Measurements from ENCODE around the gene ZNF84. TPM values are rescaled to one million over a fixed set of nuclear protein-coding genes. Genes with fewer than 3 reads are reported as not detected.

The ZNF84 gene
- 10 to 100 TPM in 2 of 4 donors, 1 to 10 TPM in 2; 5.3 to 20.9 (median 13.5) TPM for total RNA-seq

DNA sequence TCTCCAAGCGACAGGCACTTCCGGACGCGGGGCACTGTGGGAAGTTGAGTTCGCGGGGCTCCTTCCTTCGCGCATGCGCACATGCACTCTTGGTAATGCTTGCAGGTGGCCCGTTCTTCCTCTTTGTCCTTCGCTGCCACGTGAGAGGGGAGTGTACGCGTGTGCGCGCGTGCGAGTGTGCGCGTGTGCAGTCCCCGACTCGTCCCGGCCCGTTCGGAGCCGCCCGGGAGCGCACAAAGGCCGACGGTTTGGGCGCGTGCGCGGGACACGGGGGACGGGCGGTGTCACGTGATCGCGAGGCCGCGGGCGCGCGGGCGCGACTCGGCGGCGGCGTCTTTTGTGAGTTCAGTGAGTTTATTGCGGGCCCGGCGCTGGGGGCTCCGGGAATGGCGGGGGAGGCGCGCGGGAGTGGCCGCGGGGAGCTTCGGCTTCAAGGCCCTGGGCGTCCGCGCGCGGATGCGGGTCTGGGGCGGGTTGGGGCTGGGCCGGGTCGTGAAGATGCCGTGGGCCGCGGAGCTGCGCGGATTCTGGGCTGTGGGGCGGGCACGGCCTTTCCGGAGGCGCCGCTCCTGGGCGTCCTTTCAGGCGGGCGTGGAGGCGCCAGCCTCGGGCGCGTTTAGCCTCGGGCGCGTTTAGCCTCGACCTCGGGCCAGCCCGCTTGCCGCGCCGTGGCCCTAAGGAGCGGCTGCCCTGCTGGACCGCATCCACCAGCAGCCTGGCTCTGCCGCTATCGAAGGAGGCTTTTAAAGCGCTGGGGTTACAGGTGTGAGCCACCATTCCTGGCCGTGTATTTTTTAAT, at the start of gene ZNF84:
ZNF84 (plus strand) TSS at position 303 of the 799 bp plus-strand sequence. CDS start 3,959 bp downstream, outside the sequence.
- H3K9me3 ChIP-seq, result peaks cover 4 to 61% (median 9%) of the 10 kb centered on the region in 3 donors
- peak; percentile 60 to 61 for TF ChIP-seq POLR2A (IDR thresholded peaks at IDR 0.05)
- TF ChIP-seq, protein P1, sequence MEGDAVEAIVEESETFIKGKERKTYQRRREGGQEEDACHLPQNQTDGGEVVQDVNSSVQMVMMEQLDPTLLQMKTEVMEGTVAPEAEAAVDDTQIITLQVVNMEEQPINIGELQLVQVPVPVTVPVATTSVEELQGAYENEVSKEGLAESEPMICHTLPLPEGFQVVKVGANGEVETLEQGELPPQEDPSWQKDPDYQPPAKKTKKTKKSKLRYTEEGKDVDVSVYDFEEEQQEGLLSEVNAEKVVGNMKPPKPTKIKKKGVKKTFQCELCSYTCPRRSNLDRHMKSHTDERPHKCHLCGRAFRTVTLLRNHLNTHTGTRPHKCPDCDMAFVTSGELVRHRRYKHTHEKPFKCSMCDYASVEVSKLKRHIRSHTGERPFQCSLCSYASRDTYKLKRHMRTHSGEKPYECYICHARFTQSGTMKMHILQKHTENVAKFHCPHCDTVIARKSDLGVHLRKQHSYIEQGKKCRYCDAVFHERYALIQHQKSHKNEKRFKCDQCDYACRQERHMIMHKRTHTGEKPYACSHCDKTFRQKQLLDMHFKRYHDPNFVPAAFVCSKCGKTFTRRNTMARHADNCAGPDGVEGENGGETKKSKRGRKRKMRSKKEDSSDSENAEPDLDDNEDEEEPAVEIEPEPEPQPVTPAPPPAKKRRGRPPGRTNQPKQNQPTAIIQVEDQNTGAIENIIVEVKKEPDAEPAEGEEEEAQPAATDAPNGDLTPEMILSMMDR (IDR thresholded peaks at IDR 0.05 in 4 of 5, conservative IDR thresholded peaks at IDR 0.05 in 1 of 5), result peak in 2 of 5 experiments; percentile 23 to 47
- H3K4me3 ChIP-seq, result peak within 1 kb of the TSS; percentile 74 to 90 (median 80)
- in situ Hi-C loops (cut with MboI; ENCODE audit: low sequenced_read_pairs in 4 of 4), result loop anchor here in 1 of 4 donors (5.0 kb wide), 1 partner anchor 50 kb away; the partner anchor contains the start of gene ZNF26
- intact Hi-C loops (cut with DNase I; ENCODE audit: low total_unique reads), result loop anchor here (1.0 kb wide), 6 partner anchors 43 to 150 kb away; partner anchors contain the start of genes CHFR, ZNF10, ZNF140 and ZNF26
- H3K27me3 ChIP-seq, result no peaks in the 10 kb centered on the region
- ATAC-seq, result peak; percentile 96 to 99
- peak within 1 kb of the TSS; percentile 83 to 97 (median 91) for H3K27ac ChIP-seq
- peaks cover 14 to 39% of the 10 kb centered on the region in 2 donors for H3K36me3 ChIP-seq
- peaks cover 11 to 12% of the 10 kb centered on the region in 2 donors for H3K4me1 ChIP-seq
- peak; percentile 93 to 94 for DNase-seq

DNA sequence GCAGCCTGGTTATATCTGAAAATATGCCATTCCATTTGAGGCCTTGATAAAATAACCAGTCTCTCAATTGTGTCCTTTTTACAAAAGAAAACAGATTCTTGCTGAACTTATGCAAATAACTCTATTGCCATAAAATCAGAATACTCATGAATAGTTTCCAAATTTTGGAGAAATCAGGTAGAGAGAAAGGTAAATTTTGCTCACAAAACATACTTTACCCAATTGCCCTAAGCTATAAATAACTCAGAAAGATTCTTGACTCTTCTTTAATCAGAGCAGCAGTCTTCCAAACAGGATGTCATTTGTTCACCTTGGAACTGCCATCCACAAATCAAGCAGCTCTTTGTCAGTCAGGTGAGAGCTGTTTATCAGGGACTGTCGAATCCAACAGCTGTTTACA, 38.6 kb upstream of the ZNF84 start:
- no peaks in the 10 kb centered on the region for H3K4me1 ChIP-seq
- in situ Hi-C loops (cut with MboI; ENCODE audit: low sequenced_read_pairs in 4 of 4) (no loop called here), intact Hi-C loops (cut with DNase I; ENCODE audit: low total_unique reads) (no loop called here)
- H3K9me3 ChIP-seq, result peaks cover 0 to 68% (median 27%) of the 10 kb centered on the region in 3 donors
- H3K27me3 ChIP-seq, result no peaks in the 10 kb centered on the region
- no peak for TF ChIP-seq POLR2A (IDR thresholded peaks at IDR 0.05)
- TF ChIP-seq, protein P1 (IDR thresholded peaks at IDR 0.05 in 4 of 5, conservative IDR thresholded peaks at IDR 0.05 in 1 of 5), result no peak
- peaks cover 0 to 46% of the 10 kb centered on the region in 2 donors for H3K36me3 ChIP-seq
- no peak for DNase-seq
- ATAC-seq, result no peak
- H3K4me3 ChIP-seq, result no peak overlapping the region
- no peak overlapping the region for H3K27ac ChIP-seq

DNA sequence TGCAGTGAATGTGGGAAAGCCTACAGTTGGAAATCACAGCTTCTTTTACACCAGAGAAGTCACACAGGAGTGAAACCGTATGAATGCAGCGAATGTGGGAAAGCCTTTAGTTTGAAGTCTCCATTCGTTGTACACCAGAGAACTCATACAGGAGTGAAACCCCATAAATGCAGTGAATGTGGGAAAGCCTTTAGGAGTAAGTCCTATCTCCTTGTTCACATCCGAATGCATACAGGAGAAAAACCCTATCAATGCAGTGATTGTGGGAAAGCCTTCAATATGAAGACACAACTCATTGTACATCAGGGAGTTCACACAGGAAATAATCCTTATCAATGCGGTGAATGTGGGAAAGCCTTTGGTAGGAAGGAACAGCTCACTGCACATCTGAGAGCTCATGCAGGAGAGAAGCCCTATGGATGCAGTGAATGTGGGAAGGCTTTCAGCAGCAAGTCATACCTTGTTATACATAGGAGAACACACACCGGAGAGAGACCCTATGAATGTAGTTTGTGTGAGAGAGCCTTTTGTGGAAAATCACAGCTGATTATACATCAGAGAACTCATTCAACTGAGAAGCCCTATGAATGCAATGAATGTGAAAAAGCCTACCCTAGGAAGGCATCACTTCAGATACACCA, 26.5 kb upstream of the ZNF84 start:
- Histone ChIP-seq H3K27ac (no peak overlapping the region), H3K4me3 (peak overlapping the region in 1 of 4 donors; percentile 31), H3K9me3 (peaks cover 20 to 64% (median 44%) of the 10 kb centered on the region in 3 donors), H3K4me1 (no peaks in the 10 kb centered on the region), H3K36me3 (peaks cover 46 to 98% of the 10 kb centered on the region in 2 donors), H3K27me3 (no peaks in the 10 kb centered on the region)
- TF ChIP-seq, protein P1 (IDR thresholded peaks at IDR 0.05 in 4 of 5, conservative IDR thresholded peaks at IDR 0.05 in 1 of 5), result no peak
- in situ Hi-C loops (cut with MboI; ENCODE audit: low sequenced_read_pairs in 4 of 4) (no loop called here), intact Hi-C loops (cut with DNase I; ENCODE audit: low total_unique reads) (no loop called here)
- ATAC-seq (no peak), DNase-seq (no peak)

DNA sequence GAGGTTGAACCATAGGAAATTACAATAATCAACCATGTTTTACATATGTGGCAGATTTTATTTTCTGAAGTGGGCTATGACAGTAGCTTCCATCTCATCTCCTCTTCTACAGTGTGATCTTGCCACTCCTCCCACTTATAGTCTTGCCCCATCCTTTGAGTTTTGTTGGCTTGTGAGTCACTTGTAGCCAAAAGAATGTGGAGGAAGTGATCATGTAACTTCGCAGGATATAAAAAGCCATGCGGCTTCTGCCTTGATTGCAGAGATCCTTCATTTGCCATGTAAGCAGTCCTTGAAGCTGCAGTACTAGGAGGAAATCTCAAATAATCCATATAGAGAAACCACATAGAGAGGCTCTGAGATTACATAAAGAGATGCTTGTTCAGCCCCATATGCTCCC, 13.7 kb upstream of the ZNF84 start:
- peaks cover 4 to 34% (median 7%) of the 10 kb centered on the region in 3 donors for H3K9me3 ChIP-seq
- in situ Hi-C loops (cut with MboI; ENCODE audit: low sequenced_read_pairs in 4 of 4), result no loop called here
- no peaks in the 10 kb centered on the region for H3K27me3 ChIP-seq
- DNase-seq (no peak), ATAC-seq (no peak)
- H3K4me3 ChIP-seq, result no peak overlapping the region
- H3K36me3 ChIP-seq, result peaks cover 0 to 7% of the 10 kb centered on the region in 2 donors
- no peak overlapping the region for H3K27ac ChIP-seq
- H3K4me1 ChIP-seq, result no peaks in the 10 kb centered on the region
- TF ChIP-seq, protein P1 (IDR thresholded peaks at IDR 0.05 in 4 of 5, conservative IDR thresholded peaks at IDR 0.05 in 1 of 5), result no peak
- no peak for TF ChIP-seq POLR2A (IDR thresholded peaks at IDR 0.05)
- intact Hi-C loops (cut with DNase I; ENCODE audit: low total_unique reads), result no loop called here

Measured in gastrocnemius medialis (tissue), 4 donors.